HL-60 (cell line): ENCODE measurements around the gene DNAJC27.

Experiments
- DNase-seq, 2 experiments: peaks; one replicate each; pipeline ENCODE4 v3.0.0-alpha.2; 2010 to 2020; ENCODE audit warnings: low read depth in 1 of 2, low spot score in 1 of 2
- H3K27ac ChIP-seq: fragments of 250-450 bp; sonication (Bioruptor Pico); replicated peaks from 2 replicates; pipeline ENCODE4 v1.5.1; 2020; ENCODE audit warnings: mild to moderate bottlenecking, moderate library complexity
- H3K27me3 ChIP-seq: fragments of 250-450 bp; sonication (Bioruptor Pico); 2 replicates; pipeline ENCODE4 v1.5.1; 2021; ENCODE audit warnings: mild to moderate bottlenecking, moderate library complexity; ENCODE audit not compliant: insufficient read depth, poor library complexity, severe bottlenecking
- H3K4me3 ChIP-seq: replicated peaks from 2 replicates; pipeline ENCODE4 v1.5.1; 2011; ENCODE audit warnings: mild to moderate bottlenecking, control low read depth, low read length; ENCODE audit not compliant: insufficient read depth
- GABPA ChIP-seq: IDR thresholded peaks from 2 replicates; pipeline ENCODE4 v1.6.1; 2012; ENCODE audit warnings: low read depth
- POLR2AphosphoS5 ChIP-seq: IDR thresholded peaks from 2 replicates; pipeline ENCODE4 v1.6.1; 2012; ENCODE audit warnings: low read depth
- SPI1 ChIP-seq: IDR thresholded peaks from 2 replicates; pipeline ENCODE4 v1.6.1; 2012; ENCODE audit warnings: low read depth, mild to moderate bottlenecking, borderline replicate concordance
- TF ChIP-seq, protein P1 (sequence below): IDR thresholded peaks from one replicate; pipeline ENCODE4 v1.5.1; 2011; ENCODE audit warnings: low read length, control low read depth, inconsistent platforms; ENCODE audit not compliant: insufficient read depth
- TF ChIP-seq, protein P2 (sequence below): IDR thresholded peaks from 2 replicates; pipeline ENCODE4 v1.6.1; 2012; ENCODE audit warnings: low read depth; ENCODE audit not compliant: insufficient replicate concordance

The DNAJC27 gene

DNA sequence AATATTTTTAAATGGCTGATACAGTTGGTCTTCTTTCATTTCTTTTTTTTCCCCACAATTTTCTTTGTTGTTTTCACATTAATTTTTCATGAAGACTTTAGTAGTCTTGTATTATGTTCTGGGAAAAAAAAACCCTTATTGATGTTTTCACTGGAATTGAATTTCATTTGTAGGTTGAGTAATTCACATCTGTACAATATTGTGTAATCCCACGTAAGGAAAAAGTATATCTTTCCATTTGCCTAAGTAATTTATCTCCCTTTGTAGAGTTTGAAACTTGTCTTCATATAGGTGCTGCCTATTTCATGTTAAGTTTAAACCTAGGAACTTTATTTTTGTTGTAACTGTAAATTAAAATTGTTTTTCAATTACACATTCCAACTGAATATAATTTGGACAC, 2.0 kb downstream of the DNAJC27 start:
- no peak for TF ChIP-seq POLR2AphosphoS5
- TF ChIP-seq, protein P1, sequence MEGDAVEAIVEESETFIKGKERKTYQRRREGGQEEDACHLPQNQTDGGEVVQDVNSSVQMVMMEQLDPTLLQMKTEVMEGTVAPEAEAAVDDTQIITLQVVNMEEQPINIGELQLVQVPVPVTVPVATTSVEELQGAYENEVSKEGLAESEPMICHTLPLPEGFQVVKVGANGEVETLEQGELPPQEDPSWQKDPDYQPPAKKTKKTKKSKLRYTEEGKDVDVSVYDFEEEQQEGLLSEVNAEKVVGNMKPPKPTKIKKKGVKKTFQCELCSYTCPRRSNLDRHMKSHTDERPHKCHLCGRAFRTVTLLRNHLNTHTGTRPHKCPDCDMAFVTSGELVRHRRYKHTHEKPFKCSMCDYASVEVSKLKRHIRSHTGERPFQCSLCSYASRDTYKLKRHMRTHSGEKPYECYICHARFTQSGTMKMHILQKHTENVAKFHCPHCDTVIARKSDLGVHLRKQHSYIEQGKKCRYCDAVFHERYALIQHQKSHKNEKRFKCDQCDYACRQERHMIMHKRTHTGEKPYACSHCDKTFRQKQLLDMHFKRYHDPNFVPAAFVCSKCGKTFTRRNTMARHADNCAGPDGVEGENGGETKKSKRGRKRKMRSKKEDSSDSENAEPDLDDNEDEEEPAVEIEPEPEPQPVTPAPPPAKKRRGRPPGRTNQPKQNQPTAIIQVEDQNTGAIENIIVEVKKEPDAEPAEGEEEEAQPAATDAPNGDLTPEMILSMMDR: no peak
- TF ChIP-seq, protein P2, sequence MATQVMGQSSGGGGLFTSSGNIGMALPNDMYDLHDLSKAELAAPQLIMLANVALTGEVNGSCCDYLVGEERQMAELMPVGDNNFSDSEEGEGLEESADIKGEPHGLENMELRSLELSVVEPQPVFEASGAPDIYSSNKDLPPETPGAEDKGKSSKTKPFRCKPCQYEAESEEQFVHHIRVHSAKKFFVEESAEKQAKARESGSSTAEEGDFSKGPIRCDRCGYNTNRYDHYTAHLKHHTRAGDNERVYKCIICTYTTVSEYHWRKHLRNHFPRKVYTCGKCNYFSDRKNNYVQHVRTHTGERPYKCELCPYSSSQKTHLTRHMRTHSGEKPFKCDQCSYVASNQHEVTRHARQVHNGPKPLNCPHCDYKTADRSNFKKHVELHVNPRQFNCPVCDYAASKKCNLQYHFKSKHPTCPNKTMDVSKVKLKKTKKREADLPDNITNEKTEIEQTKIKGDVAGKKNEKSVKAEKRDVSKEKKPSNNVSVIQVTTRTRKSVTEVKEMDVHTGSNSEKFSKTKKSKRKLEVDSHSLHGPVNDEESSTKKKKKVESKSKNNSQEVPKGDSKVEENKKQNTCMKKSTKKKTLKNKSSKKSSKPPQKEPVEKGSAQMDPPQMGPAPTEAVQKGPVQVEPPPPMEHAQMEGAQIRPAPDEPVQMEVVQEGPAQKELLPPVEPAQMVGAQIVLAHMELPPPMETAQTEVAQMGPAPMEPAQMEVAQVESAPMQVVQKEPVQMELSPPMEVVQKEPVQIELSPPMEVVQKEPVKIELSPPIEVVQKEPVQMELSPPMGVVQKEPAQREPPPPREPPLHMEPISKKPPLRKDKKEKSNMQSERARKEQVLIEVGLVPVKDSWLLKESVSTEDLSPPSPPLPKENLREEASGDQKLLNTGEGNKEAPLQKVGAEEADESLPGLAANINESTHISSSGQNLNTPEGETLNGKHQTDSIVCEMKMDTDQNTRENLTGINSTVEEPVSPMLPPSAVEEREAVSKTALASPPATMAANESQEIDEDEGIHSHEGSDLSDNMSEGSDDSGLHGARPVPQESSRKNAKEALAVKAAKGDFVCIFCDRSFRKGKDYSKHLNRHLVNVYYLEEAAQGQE: no peak
- no peak overlapping the region for H3K27ac ChIP-seq

DNA sequence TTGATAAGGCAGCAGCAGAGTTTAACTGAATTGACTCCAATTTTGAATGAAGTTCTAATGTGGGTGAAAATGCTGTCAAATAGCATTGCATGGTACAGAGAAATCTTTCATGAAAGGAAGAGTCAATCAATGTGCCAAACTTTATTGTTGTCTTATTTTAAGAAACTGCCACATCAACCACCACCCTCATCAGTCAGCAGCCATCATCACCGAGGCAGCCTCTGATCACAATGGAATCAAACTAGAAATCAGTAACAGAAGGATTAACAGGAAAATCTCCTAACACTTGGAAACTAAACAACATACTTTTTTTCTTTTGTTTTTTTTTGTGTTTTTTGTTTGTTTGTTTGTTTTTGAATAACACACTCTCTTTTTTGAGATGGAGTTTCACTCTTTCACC, 9.9 kb downstream of the DNAJC27 start:
- Histone ChIP-seq H3K27me3 (no peaks in the 10 kb centered on the region), H3K27ac (no peak overlapping the region), H3K4me3 (no peak overlapping the region)
- no peak for DNase-seq
- TF ChIP-seq GABPA (no peak), SPI1 (no peak)
- TF ChIP-seq, protein P2: no peak

More for the DNA sequence above, 2.0 kb downstream of the DNAJC27 start:
- no peak overlapping the region for H3K4me3 ChIP-seq
- DNase-seq: no peak
- no peaks in the 10 kb centered on the region for H3K27me3 ChIP-seq

DNA sequence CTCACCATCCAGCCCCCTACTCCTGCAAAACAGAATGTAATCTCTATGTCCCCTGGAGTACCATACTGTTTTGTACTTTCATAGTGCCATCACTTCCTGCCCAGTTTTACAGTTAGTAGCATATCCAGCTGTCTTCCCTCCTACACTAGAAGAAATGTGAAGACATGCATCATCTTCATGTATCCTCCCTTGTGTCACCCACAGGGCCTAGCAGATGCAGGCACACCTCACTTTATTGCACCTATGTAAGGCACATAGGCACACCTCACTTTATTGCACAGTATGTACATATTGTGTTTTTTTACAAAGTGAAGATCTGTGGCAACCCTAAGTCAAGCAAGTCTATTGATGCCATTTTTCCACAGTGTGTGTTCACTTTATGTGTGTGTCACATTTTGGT, 12.0 kb downstream of the DNAJC27 start:
- TF ChIP-seq SPI1 (no peak), POLR2AphosphoS5 (no peak), GABPA (no peak)
- TF ChIP-seq, protein P1: no peak
- TF ChIP-seq, protein P2: no peak
- H3K27ac ChIP-seq: no peak overlapping the region
- DNase-seq: no peak
- no peaks in the 10 kb centered on the region for H3K27me3 ChIP-seq
- no peak overlapping the region for H3K4me3 ChIP-seq

DNA sequence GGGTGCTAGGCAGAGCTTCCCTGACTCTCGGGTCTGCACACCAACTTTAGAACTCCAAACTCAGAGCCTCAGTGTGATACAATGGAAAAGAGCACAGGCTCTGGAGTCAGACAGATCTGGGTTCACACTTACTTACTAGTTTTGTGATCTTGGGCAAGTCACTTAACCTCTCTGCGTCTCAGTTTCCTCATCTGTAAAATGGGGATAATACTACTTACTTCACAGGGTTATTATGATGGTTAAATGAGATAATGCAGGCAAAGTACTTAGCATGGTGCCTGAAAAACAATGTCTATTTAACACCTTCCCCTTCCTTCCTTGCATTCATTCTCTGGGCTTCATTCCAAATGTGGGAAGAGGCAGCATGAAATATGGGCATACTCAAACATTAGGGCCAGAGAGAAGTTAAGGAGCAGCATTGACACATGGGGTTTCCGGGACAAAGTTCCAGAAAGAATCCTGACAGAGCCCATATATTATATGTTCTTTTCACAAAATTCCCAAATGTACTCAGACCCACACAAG, 13.3 kb downstream of the DNAJC27 start:
- H3K27ac ChIP-seq: no peak overlapping the region
- no peaks in the 10 kb centered on the region for H3K27me3 ChIP-seq
- TF ChIP-seq, protein P2: no peak
- TF ChIP-seq POLR2AphosphoS5: no peak
- TF ChIP-seq SPI1: no peak
- TF ChIP-seq GABPA: no peak
- TF ChIP-seq, protein P1: no peak
- H3K4me3 ChIP-seq: no peak overlapping the region
- DNase-seq: no peak
